ENCODE measurements around the gene RUVBL2. TPM values are rescaled to one million over a fixed set of nuclear protein-coding genes. Genes with fewer than 3 reads are reported as not detected.

Gene RUVBL2
- total RNA-seq, 1 experiment from 2014 or later: 322 TPM

DNA sequence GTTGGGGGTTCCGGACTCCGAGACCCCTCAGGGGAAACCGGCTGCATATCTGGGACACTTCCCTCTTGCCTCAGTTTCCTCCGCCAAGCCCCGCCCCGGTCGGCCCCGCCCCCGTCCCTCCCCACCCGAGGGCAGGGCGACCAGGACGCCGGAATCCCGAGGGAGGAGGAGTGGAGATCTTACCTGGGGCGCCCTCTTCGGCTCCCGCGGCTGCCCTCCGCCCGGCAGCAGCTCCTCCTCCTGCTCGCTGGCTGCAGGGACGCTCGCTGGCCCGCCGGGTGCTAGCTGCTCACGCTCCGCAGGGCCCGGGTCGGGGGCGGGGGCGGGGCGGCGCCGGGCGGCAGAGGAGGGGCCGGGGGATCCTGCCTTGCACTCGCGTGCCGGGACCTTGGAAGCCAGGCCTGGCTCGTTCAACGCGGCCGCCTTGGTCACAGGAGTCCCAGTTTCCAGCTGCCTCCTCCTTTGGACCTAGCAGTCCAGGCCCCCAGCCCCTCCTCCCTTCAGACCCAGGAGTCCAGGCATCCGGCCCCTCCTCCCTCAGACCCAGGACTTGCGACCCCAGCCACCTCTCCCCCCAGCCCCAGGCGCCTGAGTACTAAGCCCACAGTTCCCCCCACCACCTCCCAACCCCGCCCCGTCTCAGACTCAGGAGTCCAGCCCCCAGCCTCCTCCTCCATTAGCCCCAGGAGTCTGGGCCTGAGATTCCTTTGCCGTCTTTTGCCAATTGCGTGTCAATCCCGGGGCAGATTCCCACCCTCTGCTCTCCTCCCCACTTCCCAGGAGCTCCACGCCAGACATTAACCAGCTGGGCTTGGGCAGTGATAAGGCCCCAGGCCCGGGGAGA lies 71.3 kb downstream of the RUVBL2 start, which contains the start of gene NTF4:
NTF4 (minus strand) TSS at position 51 of the 844 bp plus-strand sequence. CDS start 2,821 bp downstream, outside the sequence.
- Histone ChIP-seq H3K4me3 (no peak within 1 kb of the TSS), H3K4me1 (replicated peaks) (no peaks in the 10 kb centered on the region), H3K27me3 (replicated peaks) (peaks cover 16% of the 10 kb centered on the region), H3K27ac (no peak within 1 kb of the TSS), H3K9me3 (replicated peaks) (peaks cover 8% of the 10 kb centered on the region; the same call in 1 of the 2 replicates), H3K36me3 (no peaks in the 10 kb centered on the region)
- DNase-seq (ENCODE audit: low read depth in 1 of 2, low spot score in 2 of 2): no peak

Other genes starting within 250 kb of the RUVBL2 start
- not detected in 2 replicates for gene IZUMO1, start 247.0 kb upstream of the RUVBL2 start, total RNA-seq (2014; rRNA removed; shearing (Covaris generic))
- not detected in 2 replicates for gene FUT1, start 241.2 kb upstream of the RUVBL2 start, total RNA-seq (2014; rRNA removed; shearing (Covaris generic))
- not detected in 2 replicates for gene FGF21, start 238.4 kb upstream of the RUVBL2 start, total RNA-seq (2014; rRNA removed; shearing (Covaris generic))
- 31.2 and 32.8 TPM in 2 replicates for gene BCAT2, start 182.9 kb upstream of the RUVBL2 start, total RNA-seq (2014; rRNA removed; shearing (Covaris generic))
- gene HSD17B14, start 157.4 kb upstream of the RUVBL2 start, total RNA-seq (2014; rRNA removed; shearing (Covaris generic)): not detected in 2 replicates
- 3.5 and 11.8 TPM in 2 replicates for gene PLEKHA4, start 125.3 kb upstream of the RUVBL2 start, total RNA-seq (2014; rRNA removed; shearing (Covaris generic))
- gene PPP1R15A, start 121.5 kb upstream of the RUVBL2 start, total RNA-seq (2014; rRNA removed; shearing (Covaris generic)): 79.5 and 86.0 TPM in 2 replicates
- not detected in 2 replicates for gene TULP2, start 95.1 kb upstream of the RUVBL2 start, total RNA-seq (2014; rRNA removed; shearing (Covaris generic))
- 200 and 215 TPM in 2 replicates for gene NUCB1, start 93.6 kb upstream of the RUVBL2 start, total RNA-seq (2014; rRNA removed; shearing (Covaris generic))
- gene DHDH, start 60.2 kb upstream of the RUVBL2 start, total RNA-seq (2014; rRNA removed; shearing (Covaris generic)): 0.16 and 1.7 TPM in 2 replicates
- 57.4 and 75.1 TPM in 2 replicates for gene BAX, start 39.0 kb upstream of the RUVBL2 start, total RNA-seq (2014; rRNA removed; shearing (Covaris generic))
- gene FTL, start 28.6 kb upstream of the RUVBL2 start, total RNA-seq (2014; rRNA removed; shearing (Covaris generic)): 2,837 and 3,145 TPM in 2 replicates
- gene GYS1, start 578 bp upstream of the RUVBL2 start, total RNA-seq (2014; rRNA removed; shearing (Covaris generic)): 19.5 and 38.2 TPM in 2 replicates
- 0.34 TPM in 1 of 2 replicates, not detected in the other for gene LHB, start 23.2 kb downstream of the RUVBL2 start, total RNA-seq (2014; rRNA removed; shearing (Covaris generic))
- gene CGB3, start 30.4 kb downstream of the RUVBL2 start, total RNA-seq (2014; rRNA removed; shearing (Covaris generic)): not detected in 2 replicates
- not detected in 2 replicates for gene CGB2, start 38.0 kb downstream of the RUVBL2 start, total RNA-seq (2014; rRNA removed; shearing (Covaris generic))
- gene CGB1, start 43.0 kb downstream of the RUVBL2 start, total RNA-seq (2014; rRNA removed; shearing (Covaris generic)): 1.00 TPM in 1 of 2 replicates, not detected in the other
- not detected in 2 replicates for gene CGB5, start 50.0 kb downstream of the RUVBL2 start, total RNA-seq (2014; rRNA removed; shearing (Covaris generic))
- 0.61 TPM in 1 of 2 replicates, not detected in the other for gene CGB8, start 55.2 kb downstream of the RUVBL2 start, total RNA-seq (2014; rRNA removed; shearing (Covaris generic))
- 0.08 TPM in 1 of 2 replicates, not detected in the other for gene CGB7, start 63.9 kb downstream of the RUVBL2 start, total RNA-seq (2014; rRNA removed; shearing (Covaris generic))
- not detected in 2 replicates for gene NTF4, start 70.9 kb downstream of the RUVBL2 start, total RNA-seq (2014; rRNA removed; shearing (Covaris generic))
- gene KCNA7, start 78.8 kb downstream of the RUVBL2 start, total RNA-seq (2014; rRNA removed; shearing (Covaris generic)): not detected in 2 replicates
- gene SNRNP70, start 91.6 kb downstream of the RUVBL2 start, total RNA-seq (2014; rRNA removed; shearing (Covaris generic)): 151 and 188 TPM in 2 replicates
- 15.9 and 21.6 TPM in 2 replicates for gene LIN7B, start 120.5 kb downstream of the RUVBL2 start, total RNA-seq (2014; rRNA removed; shearing (Covaris generic))
- gene C19orf73, start 125.3 kb downstream of the RUVBL2 start, total RNA-seq (2014; rRNA removed; shearing (Covaris generic)): 4.3 TPM in 1 of 2 replicates, not detected in the other
- gene PPFIA3, start 125.7 kb downstream of the RUVBL2 start, total RNA-seq (2014; rRNA removed; shearing (Covaris generic)): 3.4 and 3.6 TPM in 2 replicates
- gene HRC, start 161.5 kb downstream of the RUVBL2 start, total RNA-seq (2014; rRNA removed; shearing (Covaris generic)): not detected in 2 replicates
- 6.8 and 9.2 TPM in 2 replicates for gene TRPM4, start 163.9 kb downstream of the RUVBL2 start, total RNA-seq (2014; rRNA removed; shearing (Covaris generic))